Nephron progenitor cell (in vitro differentiated cells): ENCODE measurements around the gene CAMK2N1.

ENCODE experiments used
- DNase-seq: peaks from one replicate; pipeline ENCODE4 v3.0.0; 2021
- H3K27ac Mint-ChIP-seq: 2 replicates; pipeline ENCODE4 v1.8.0; 2021; ENCODE audit warnings: mild to moderate bottlenecking, moderate library complexity, mixed read lengths
- H3K27me3 Mint-ChIP-seq: 2 replicates; pipeline ENCODE4 v1.8.0; 2021; ENCODE audit warnings: mild to moderate bottlenecking, low read depth, mixed read lengths; ENCODE audit not compliant: poor library complexity
- H3K36me3 Mint-ChIP-seq: 2 replicates; pipeline ENCODE4 v1.8.0; 2021; ENCODE audit warnings: low read depth, mixed read lengths
- H3K4me1 Mint-ChIP-seq: 2 replicates; pipeline ENCODE4 v1.8.0; 2021; ENCODE audit warnings: mixed read lengths
- H3K4me3 Mint-ChIP-seq: 2 replicates; pipeline ENCODE4 v1.8.0; 2021; ENCODE audit warnings: mild to moderate bottlenecking, moderate library complexity, mixed read lengths
- H3K9me3 Mint-ChIP-seq: 2 replicates; pipeline ENCODE4 v1.8.0; 2021; ENCODE audit warnings: mild to moderate bottlenecking, moderate library complexity, mixed read lengths
- CTCF ChIP-seq: fragments of 200-600 bp; sonication (generic); IDR thresholded peaks from 2 replicates; pipeline ENCODE4 v1.5.0; 2021; ENCODE audit warnings: antibody characterized with exemption

Gene CAMK2N1

GRCh38 chr1:20493839-20494608 is 8.0 kb upstream of the CAMK2N1 start:
- peaks cover 4% of the 10 kb centered on the region for H3K4me1 Mint-ChIP-seq
- H3K9me3 Mint-ChIP-seq: no peaks in the 10 kb centered on the region
- no peaks in the 10 kb centered on the region for H3K36me3 Mint-ChIP-seq
- H3K27ac Mint-ChIP-seq: no peak overlapping the region
- H3K27me3 Mint-ChIP-seq: peaks cover 44% of the 10 kb centered on the region
- H3K4me3 Mint-ChIP-seq: no peak overlapping the region
- DNase-seq: peak; percentile 90
- peak; percentile 92 for TF ChIP-seq CTCF

GRCh38 chr1:20493309-20493708 is 7.3 kb upstream of the CAMK2N1 start:
- Mint-ChIP-seq H3K27ac (no peak overlapping the region), H3K4me1 (peaks cover 4% of the 10 kb centered on the region), H3K4me3 (no peak overlapping the region), H3K27me3 (peaks cover 51% of the 10 kb centered on the region), H3K9me3 (no peaks in the 10 kb centered on the region), H3K36me3 (no peaks in the 10 kb centered on the region)
- DNase-seq: no peak
- no peak for TF ChIP-seq CTCF

GRCh38 chr1:20492751-20493150 is 6.7 kb upstream of the CAMK2N1 start:
- H3K27me3 Mint-ChIP-seq: peaks cover 56% of the 10 kb centered on the region
- H3K4me1 Mint-ChIP-seq: peaks cover 4% of the 10 kb centered on the region
- no peak for DNase-seq
- no peak overlapping the region for H3K4me3 Mint-ChIP-seq
- no peak for TF ChIP-seq CTCF
- no peaks in the 10 kb centered on the region for H3K9me3 Mint-ChIP-seq
- H3K36me3 Mint-ChIP-seq: no peaks in the 10 kb centered on the region
- no peak overlapping the region for H3K27ac Mint-ChIP-seq

GRCh38 chr1:20491866-20492265 is 5.9 kb upstream of the CAMK2N1 start:
- TF ChIP-seq CTCF: no peak
- peaks cover 65% of the 10 kb centered on the region for H3K27me3 Mint-ChIP-seq

GRCh38 chr1:20491178-20491577 is 5.2 kb upstream of the CAMK2N1 start:
- no peak for TF ChIP-seq CTCF
- Mint-ChIP-seq H3K9me3 (no peaks in the 10 kb centered on the region), H3K27ac (no peak overlapping the region), H3K27me3 (peaks cover 70% of the 10 kb centered on the region), H3K36me3 (no peaks in the 10 kb centered on the region), H3K4me1 (peaks cover 4% of the 10 kb centered on the region), H3K4me3 (no peak overlapping the region)
- no peak for DNase-seq

More at GRCh38 chr1:20491866-20492265, 5.9 kb upstream of the CAMK2N1 start:
- Mint-ChIP-seq H3K27ac (no peak overlapping the region), H3K4me1 (peaks cover 4% of the 10 kb centered on the region), H3K9me3 (no peaks in the 10 kb centered on the region), H3K36me3 (no peaks in the 10 kb centered on the region), H3K4me3 (no peak overlapping the region)
- DNase-seq: no peak

- DNase-seq: no peak
- H3K27ac Mint-ChIP-seq: no peak overlapping the region
- no peak for TF ChIP-seq CTCF
- peaks cover 85% of the 10 kb centered on the region for H3K27me3 Mint-ChIP-seq
- peaks cover 7% of the 10 kb centered on the region for H3K36me3 Mint-ChIP-seq
- H3K9me3 Mint-ChIP-seq: no peaks in the 10 kb centered on the region
- H3K4me1 Mint-ChIP-seq: peaks cover 21% of the 10 kb centered on the region
- H3K4me3 Mint-ChIP-seq: peak overlapping the region; percentile 75
Measured at GRCh38 chr1:20487236-20487590, 1.2 kb upstream of the CAMK2N1 start.
